Left colon (tissue), 2 donors: ENCODE data around the gene ARVCF. TPM values are rescaled to one million over a fixed set of nuclear protein-coding genes. Genes with fewer than 3 reads are reported as not detected.

Source experiments
- ATAC-seq: fragments of 200-7000 bp; cut with Tn5 transposase; one replicate; pipeline ENCODE4 v1.9.1; 2020; ENCODE audit warnings: mild to moderate bottlenecking, moderate library complexity
- DNase-seq, 2 donors: peaks; one replicate each; pipeline ENCODE4 v3.0.0-alpha.2; 2020
- intact Hi-C, 2 donors: fragments of 100-400 bp; cut with DNase I in 1 of 2; cut with micrococcal nuclease in 1 of 2; formaldehyde crosslinking; loops; one replicate each; pipeline versions ENCODE4 v1.11.2 to v1.14.0; 2022; cut with DNase I, micrococcal nuclease
- total RNA-seq, 2 donors: library from RNA; stranded (reverse); fragmentation: NEBNext Ultra II Directional; extraction: Animal tissue kit (Norgen Biotek cat#: 25700); gene quantifications; one replicate each; pipeline ENCODE4 v1.2.1, GENCODE V29; 2021
- donor health status: DM: no; HTN: no; CAD: no.
- donor health status: DM: yes; HTN: yes; CAD: no.

The ARVCF gene
- total RNA-seq, 2 donors from 2014 or later, result 12.2 to 13.0 TPM

DNA sequence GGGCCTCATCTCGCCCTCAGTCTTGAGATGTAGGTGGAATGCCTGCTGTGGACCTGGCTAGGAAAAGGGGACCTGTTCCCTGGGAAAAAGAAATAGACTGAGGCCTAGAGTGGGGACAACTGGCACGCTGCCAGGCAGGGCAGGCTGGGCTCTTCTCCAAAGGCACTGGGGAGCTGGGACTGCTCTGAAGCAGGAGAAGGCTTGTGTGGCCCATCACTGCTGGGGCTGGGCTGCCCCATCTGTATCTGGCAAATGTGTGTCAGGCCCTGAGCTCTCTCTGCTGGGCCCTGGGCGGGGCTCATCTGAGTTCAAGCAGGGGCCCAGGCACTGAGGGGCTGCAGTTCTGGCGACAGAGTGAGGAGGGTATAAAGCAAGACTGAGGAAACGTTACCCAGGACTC is 32.9 kb downstream of the ARVCF start:
- DNase-seq (no peak), ATAC-seq (no peak)
- intact Hi-C loops, result no loop called here

DNA sequence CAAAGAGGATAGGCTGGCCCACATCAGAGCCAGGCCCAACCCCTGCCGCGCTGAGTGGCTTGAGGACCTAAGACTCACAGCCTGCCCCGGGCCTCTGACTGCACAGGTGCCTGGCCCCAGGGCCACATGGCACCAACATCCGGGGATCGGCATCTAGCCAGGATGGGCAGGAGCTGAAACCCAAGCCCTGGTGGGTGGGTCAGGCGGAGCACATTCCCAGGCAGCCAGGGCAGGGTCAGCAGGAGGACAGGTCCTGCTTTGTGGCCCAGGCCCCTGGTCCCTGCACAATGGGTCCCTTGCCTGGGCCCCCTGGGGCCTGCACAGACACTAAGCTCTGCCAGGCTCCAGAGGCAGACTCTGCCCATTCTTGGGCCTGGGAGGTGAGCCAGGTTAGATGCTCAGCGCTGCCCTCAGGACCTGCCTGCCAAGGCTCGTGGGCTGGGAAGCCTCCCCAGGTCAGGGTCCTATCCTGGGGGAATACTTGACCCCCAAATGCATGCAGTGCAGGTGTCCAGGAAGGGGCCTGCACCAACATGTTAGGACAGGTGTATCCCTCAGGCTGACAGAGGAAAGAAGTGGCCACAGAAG is 33.5 kb downstream of the ARVCF start:
- DNase-seq, result no peak
- intact Hi-C loops, result no loop called here
- no peak for ATAC-seq

DNA sequence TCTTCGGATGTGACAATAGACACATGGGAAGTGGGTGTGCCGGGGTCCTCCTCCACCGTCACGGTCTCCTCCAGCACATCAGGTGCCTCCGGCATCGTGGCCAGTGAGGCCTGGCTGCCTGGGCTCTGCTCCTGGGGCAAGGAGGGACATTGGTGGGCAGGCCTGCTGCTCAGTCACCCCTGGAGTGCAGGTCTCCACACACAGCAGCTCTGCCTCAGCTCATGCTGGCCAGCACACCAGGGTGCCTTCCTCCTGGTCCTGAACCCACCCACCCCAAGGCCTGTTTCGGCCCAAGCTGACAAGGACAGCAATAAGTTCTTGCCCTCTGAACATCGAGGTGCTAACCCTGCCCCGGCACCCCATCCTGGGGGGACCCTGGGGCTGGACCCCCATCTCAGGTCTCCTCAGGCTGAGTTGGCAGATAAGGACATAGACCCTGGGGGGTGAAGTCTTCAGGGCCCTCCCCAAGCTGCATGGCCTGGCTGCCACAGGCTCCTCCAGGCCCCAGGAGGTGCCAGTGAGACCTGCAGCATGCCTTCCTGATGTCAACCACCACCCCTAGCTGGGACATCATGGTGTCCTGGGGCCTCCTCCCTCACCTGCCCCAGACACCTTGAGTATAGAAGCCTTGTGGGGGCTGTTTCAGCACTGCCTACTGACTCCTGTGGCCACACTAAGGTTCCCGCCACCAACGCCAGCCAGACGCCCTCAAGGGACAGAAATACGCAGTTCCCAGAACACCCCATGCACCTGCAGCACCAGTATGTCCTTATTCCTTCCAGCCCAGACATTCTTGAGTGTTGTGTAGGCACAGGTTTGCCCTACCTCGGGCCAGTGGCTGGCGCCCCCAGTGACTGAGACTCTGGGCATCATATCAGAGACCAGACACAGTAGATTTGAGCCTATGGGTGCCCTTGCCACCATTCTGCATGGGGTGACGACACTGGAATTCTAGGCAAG is 34.4 kb downstream of the ARVCF start:
- intact Hi-C loops, result no loop called here
- no peak for DNase-seq
- no peak for ATAC-seq

DNA sequence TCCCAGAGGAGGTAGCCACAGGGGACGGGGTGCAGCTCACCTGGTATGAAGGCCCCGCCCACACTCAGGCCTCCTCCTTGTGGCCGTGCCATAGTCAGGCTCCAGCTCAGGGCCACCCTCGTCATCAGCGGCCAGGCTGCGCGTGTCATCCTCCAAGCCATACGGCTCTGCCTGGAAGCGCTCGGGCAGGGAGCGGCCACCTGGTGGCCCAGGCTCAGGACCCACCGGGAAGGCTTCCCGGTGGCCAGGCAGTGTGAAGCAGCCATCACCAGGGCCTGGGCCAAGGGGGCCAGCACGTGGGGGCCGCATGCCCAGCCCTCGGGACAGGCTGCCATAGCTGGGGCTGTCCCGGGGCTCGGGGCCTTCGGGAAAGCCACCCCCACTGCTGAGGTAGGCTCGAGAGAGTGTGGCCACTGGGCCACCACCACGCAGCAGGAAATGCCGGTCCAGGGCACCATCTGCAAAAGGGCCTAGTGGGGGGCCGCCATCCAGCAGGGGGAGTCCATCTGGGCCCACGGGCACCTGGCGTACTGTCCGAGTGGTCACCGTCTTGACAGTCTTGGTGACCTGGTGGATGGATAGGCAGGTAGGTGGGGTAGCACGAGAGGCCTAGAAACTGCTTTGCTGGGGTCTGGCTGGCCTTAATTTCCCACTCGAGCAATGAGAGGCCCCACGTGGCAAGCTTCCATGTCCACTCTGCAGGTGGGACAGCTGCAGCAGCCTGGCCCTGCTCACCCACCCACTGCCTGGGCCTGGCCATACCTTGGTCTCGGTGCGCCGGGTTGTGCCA is 35.3 kb downstream of the ARVCF start:
- no peak for DNase-seq
- ATAC-seq, result no peak
- intact Hi-C loops, result no loop called here

DNA sequence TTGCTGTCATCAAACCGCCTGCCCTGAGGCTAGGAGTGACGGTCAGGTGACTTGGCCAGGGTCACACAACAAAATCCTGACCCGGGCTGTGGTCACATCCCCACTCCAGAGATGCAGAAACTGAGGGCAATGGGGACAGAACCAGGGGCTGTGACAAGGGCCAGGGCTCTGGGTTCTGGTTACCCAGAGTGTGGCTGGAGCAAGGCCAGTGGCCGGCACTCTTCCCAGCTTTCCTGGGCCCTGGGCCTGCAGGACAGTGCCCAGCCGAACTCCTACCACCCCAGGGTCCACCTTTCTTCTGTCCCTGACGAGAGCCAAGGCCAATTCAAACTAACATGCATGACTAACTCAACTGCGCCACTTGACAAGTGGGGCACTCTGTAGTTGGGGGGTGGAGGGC is 35.9 kb downstream of the ARVCF start:
- intact Hi-C loops, result no loop called here
- no peak for ATAC-seq
- no peak for DNase-seq

DNA sequence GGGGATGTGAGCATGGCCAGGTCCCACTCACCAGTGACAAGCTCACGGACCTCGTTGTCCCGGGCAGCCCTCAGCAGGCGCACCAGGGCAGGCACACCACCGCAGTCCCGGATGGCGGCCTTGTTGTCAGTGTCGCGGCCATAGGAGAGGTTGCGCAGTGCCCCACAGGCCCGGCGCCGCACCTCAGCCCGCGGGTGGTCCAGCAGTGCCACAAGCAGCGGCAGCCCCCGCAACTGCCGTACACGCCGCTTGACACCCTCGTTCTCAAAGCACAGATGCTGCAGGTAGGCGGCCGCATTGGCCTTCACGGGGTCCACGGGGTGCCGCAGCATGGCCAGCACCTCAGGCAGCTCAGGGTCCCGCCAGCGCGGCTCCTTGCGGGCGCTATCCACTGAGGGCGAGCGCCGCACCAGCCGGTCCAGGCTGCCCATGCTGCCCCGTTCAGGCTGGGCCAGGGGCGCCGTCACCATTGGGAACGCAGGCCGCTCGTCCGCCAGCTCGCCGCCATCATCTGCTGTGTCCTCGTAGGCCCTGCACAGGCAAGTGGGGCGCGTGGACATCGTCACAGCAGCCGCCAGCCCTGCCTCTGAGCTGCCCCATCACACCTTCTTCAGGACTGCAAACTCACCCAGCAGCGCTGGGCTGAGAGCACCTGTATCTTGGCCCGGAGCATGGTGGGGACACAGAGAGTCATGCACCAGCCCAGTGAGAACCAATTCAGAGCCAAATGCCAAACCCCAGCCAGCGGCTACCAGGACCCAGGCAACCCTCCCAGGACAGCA is 36.7 kb downstream of the ARVCF start:
- no peak for DNase-seq
- intact Hi-C loops, result no loop called here

DNA sequence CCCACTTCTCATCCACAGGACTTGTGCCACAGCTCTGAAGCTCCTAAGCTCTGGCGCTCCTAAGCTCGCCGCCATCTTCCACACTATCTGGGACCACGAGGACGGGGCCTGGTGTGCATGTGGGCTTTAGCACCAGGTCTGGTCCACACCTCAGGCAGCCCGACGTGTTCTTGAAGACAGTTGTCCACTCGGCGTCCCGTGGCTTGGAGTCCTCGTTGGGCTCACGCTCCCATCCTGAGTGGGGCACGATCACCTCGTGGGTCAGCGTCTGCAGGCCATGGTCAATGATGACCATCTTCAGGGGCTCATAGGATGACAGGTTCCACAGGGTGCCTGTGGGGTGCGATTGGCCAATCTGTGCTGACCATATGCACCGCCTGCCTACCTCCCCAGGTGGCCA is 37.9 kb downstream of the ARVCF start:
- ATAC-seq (no peak), DNase-seq (no peak)
- intact Hi-C loops, result no loop called here

More for the DNA sequence above, 36.7 kb downstream of the ARVCF start:
- no peak for ATAC-seq

DNA sequence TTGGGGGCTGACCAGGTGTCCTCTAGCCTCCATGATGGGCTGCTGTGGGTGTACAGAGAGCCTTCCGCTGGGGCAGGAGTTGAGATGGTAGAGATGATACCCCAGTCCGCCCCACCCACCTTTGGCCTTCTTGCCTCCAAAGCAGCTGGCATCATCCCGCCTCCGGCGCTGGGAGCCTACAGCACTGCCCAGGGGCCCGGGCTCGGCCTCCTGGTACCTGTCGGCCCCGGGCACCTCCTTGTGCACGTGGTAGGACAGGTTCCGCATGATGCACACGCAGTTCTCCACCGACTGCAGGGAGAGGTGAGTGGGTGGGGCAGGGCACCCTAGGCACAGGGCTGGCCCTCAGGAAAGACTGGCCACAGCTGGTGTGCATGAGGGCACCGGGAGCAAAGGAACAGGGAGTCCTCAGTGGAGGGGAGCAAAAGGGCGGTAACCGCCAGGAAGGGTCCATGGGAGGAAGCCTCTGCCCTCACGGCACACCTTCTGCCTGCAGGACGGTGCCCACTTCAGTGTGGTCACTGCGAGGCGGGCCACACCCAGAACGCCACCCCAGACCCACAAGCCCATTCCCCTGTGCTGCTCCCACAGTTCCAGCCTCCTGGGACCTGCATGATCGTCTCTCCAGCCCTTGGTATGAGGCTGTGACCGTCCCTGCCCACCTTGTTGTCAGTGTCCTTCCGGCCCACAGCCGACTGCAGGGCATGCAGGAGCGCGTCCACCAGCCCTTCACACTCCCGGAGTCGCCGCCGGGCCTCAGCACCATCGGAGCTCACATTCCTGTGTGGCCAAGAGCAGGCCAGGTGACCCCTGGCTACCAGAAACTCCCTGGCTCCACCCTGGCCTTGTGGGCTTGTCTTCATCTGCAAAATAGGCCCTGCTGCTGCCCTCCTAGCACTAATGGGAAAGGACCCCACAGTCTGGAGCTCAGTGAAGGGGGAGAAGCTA is 39.1 kb downstream of the ARVCF start:
- no peak for DNase-seq
- intact Hi-C loops, result no loop called here
- ATAC-seq, result no peak

DNA sequence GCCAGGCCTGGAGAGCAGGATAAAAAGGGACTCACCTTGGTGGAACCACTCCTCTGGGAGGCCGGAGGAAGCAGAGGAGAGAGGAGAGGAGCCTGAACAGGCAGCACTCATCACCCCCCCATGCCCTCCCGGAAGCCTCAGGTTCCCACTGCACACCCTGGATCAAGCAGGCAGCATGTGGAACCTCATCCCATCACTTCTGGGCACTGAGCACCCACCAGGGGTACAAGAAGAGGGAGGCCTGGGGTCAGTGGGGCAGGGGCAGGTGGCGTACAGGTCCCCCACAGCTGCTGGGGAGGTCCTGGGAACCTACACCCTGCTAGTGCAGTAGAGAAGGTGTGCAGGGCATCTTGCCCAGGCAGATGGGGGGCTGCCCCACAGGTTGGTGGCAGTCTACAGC is 40.0 kb downstream of the ARVCF start:
- DNase-seq, result no peak
- ATAC-seq, result no peak
- intact Hi-C loops, result no loop called here

DNA sequence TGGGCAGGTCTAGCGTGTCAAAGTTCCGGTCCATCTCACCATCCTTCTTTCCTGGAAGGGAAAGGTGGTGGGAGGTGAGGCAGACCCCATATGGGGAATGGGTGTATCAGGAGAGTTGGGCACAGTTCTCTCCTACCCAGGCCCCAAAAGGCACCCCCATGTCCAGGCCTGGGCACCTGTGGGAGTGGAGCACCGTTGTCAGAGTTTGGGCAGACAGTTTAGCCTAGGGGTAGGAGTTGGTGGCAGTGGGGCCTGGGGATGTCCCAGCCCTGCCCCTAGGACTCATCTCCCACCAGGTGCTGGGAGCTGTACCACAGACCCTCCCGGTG is 41.0 kb downstream of the ARVCF start:
- ATAC-seq, result no peak
- DNase-seq, result no peak
- intact Hi-C loops, result no loop called here

DNA sequence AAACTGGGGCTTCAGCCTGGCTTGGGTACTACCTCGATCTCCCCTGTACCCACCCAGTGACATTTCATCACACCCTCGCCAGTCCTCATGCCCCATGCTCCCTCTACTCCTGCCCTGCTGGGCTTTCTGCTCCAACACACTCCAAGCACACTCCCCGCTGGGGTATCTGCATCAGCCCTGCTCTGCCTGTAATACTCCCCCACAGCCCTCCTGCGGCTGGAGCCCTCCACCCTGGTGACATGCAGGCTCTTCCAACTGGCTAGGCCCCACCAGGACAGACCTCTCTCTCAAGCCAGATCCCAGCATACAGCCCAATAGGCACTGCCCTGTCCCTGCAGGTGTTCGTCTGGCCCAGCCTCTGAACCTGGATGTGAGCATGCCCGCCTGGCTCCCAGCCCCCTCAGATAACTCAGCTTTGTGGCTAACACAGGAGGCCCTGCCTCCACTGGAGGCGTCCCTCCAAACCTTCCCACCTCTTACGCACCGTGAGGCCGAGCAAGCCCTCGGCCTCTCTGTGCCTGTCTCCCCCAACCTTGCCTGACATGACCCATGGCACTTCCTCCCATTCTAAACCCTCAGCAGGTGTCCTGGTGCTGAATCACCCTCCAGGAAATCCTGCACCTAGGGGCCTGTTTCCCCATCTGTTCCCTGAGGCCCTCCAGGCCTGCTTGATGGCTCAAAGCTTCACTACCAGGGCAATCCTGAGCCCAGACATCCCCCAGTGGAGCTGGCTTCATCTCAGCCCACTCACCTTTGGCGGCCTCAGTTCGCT is 41.5 kb downstream of the ARVCF start:
- DNase-seq, result no peak
- ATAC-seq, result no peak
- intact Hi-C loops, result loop anchor here in 1 of 2 donors (5.0 kb wide), 1 partner anchor 32 kb away; no protein-coding TSS in a partner anchor

DNA sequence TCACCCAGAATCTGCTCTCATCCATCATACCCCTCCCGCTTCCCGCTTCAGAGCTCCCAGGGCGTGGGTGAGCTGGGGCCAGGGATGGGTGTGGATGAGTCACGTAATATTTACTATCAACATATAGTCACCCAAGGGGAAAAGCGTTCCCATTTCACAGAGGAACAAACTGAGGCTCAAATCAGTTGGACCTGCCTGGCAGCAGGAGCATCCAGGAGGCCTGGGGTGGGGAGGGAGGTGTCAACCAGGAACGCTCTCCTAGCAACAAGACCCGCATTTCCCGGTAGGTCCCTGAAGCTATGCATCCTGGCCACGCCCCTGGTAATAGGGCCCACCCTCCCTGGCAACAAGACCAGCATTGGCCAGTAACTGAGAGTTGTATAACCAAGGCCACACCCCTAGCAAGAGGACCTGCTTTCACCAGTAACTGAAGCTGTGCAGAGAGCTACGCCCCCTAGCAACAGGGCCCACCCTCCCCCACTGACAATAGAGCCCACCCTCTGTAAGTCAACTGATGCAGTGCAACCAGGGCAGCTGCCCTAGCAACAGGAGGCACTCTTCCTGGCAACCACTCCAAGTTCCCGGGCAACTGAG is 42.3 kb downstream of the ARVCF start:
- peak; percentile 64 to 65 for DNase-seq
- peak; percentile 65 for ATAC-seq

DNA sequence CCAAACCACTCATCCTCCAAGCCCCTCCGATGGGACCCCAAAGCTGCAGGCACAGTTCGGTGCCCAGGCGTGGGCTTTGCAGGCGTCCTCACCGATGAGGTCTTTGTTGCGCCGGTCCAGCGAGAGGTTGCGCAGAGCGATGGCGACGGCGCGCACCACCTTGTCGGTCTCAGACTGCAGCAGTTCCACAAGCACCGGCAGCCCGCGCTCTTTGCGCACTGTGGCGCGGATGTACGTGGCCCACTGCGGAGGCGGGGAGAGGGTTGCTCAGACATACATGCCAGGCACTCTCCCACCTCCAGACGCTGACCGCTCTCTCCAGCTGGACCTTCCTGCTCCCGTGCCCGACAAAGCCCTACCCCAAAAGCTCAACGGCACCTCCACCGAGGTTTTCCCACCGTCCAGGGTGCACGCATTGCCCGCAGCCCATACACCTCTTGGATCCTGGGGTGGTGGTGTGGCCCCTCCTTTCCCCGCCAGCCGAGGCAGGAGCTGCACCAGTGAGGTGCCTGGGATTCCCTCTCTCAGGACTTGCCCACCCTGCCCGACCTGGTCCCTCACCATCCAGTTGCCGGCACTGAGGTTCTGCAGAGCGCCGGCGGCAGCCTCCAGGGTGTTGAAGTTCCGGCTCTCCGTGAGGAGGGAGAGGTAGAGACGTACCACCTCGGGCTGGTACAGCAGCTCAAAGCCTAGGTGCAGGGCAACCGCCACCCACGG is 42.9 kb downstream of the ARVCF start:
- DNase-seq (no peak), ATAC-seq (no peak)
- intact Hi-C loops, result loop anchor here in 1 of 2 donors (5.0 kb wide), 1 partner anchor 34 kb away; no protein-coding TSS in a partner anchor

More for the DNA sequence above, 42.3 kb downstream of the ARVCF start:
- intact Hi-C loops, result loop anchor here in 1 of 2 donors (5.0 kb wide), 1 partner anchor 33 kb away; no protein-coding TSS in a partner anchor

DNA sequence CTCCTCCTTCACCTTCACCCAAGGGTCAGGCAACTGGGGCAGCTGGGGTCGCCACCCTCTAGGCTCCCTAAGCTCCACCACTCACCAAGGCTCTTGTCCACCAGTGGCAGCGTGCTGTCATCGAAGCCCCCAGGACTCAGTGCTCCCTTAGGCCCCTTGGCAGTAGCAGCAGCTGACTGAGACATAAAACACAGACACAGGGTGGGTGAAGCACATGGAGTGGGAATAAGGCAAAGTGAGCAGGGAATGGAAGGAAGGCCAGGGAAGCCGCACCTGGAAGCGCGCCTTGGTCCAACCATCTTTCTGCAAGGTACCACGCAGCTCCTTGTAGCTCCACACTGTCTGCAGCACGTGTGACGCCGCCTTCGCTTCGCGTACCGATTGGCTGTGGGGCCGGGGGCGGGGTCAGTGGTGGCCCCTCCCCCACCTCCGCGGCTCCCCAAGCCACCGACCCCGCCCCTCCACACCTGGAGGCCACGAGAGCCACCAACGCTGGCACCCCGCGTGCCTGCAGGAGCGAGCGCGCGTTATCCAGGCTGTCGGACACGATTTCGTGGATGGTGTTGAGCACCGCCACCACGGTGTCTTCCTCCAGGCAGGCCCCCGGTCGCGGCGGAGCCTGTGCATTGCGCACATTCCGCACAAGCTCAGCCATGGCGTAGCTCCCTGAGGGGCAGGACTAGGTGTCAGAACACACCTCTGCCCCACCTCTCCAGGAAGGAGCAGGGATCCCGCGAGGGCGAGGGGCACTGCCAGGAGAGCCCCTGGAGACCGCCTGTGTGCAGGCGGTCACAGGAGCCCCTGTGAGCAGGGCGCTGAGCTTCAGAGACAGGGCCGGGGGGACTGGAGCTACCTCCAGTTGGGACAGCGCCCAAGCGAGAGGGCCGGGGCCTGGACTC is 43.7 kb downstream of the ARVCF start:
- no peak for ATAC-seq
- intact Hi-C loops, result loop anchor here in 1 of 2 donors (5.0 kb wide), 1 partner anchor 34 kb away; no protein-coding TSS in a partner anchor

DNA sequence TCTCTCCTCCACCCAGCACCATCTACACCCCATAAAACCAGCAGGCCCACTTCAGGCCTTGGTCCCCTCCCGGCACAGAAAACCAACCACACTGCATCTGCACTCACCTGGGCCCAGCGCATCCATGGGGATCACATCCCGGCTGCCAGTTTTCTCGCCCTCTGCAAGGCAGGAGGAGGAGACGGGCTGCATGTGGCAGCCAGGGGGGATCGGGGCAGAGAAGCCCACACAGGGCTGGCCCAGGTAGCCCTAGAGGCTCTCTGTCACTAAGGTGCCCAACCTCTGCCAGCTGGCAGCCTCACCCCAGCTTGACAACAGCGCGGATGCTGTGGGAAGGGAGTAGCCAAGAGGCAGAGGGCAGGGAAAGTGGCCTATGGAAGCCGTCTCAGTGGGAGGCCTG is 44.4 kb downstream of the ARVCF start:
- no peak for DNase-seq
- intact Hi-C loops, result loop anchor here in 1 of 2 donors (5.0 kb wide), 1 partner anchor 35 kb away; no protein-coding TSS in a partner anchor
- ATAC-seq, result no peak

More for the DNA sequence above, 43.7 kb downstream of the ARVCF start:
- DNase-seq, result no peak
